ENCODE results near the gene TBCCD1. TPM values are rescaled to one million over a fixed set of nuclear protein-coding genes. Genes with fewer than 3 reads are reported as not detected.

TBCCD1 gene
- total RNA-seq, 1 donor from 2014 or later, result 19.5 TPM

- H3K4me3 Mint-ChIP-seq (ENCODE audit: unreplicated experiment), result no peak overlapping the region
- no peak overlapping the region for H3K27ac Mint-ChIP-seq (ENCODE audit: unreplicated experiment)
- no peak for DNase-seq (ENCODE audit: low spot score)
- H3K4me1 Mint-ChIP-seq (ENCODE audit: unreplicated experiment), result no peaks in the 10 kb centered on the region
- no peak for TF ChIP-seq CTCF (IDR thresholded peaks at IDR 0.05; ENCODE audit: unreplicated experiment)
- H3K9me3 Mint-ChIP-seq (ENCODE audit: unreplicated experiment), result no peaks in the 10 kb centered on the region
- H3K36me3 Mint-ChIP-seq (ENCODE audit: low read depth, unreplicated experiment), result peaks cover 10% of the 10 kb centered on the region
- H3K27me3 Mint-ChIP-seq (ENCODE audit: unreplicated experiment), result peaks cover 2% of the 10 kb centered on the region
Measured at GRCh38 chr3:186552408-186553031, 14.6 kb downstream of the TBCCD1 start.

GRCh38 chr3:186551387-186551786, 15.8 kb downstream of the TBCCD1 start:
- Mint-ChIP-seq H3K9me3 (ENCODE audit: unreplicated experiment) (no peaks in the 10 kb centered on the region), H3K27me3 (ENCODE audit: unreplicated experiment) (peaks cover 2% of the 10 kb centered on the region), H3K27ac (ENCODE audit: unreplicated experiment) (no peak overlapping the region), H3K4me3 (ENCODE audit: unreplicated experiment) (no peak overlapping the region), H3K4me1 (ENCODE audit: unreplicated experiment) (no peaks in the 10 kb centered on the region), H3K36me3 (ENCODE audit: low read depth, unreplicated experiment) (peaks cover 10% of the 10 kb centered on the region)
- TF ChIP-seq CTCF (IDR thresholded peaks at IDR 0.05; ENCODE audit: unreplicated experiment), result no peak
- DNase-seq (ENCODE audit: low spot score), result no peak

GRCh38 chr3:186549497-186549896, 17.6 kb downstream of the TBCCD1 start:
- Mint-ChIP-seq H3K27ac (ENCODE audit: unreplicated experiment) (no peak overlapping the region), H3K4me1 (ENCODE audit: unreplicated experiment) (no peaks in the 10 kb centered on the region), H3K27me3 (ENCODE audit: unreplicated experiment) (peaks cover 2% of the 10 kb centered on the region), H3K9me3 (ENCODE audit: unreplicated experiment) (no peaks in the 10 kb centered on the region), H3K36me3 (ENCODE audit: low read depth, unreplicated experiment) (peaks cover 5% of the 10 kb centered on the region), H3K4me3 (ENCODE audit: unreplicated experiment) (no peak overlapping the region)
- no peak for TF ChIP-seq CTCF (IDR thresholded peaks at IDR 0.05; ENCODE audit: unreplicated experiment)
- no peak for DNase-seq (ENCODE audit: low spot score)

GRCh38 chr3:186544281-186544680, 22.9 kb downstream of the TBCCD1 start, which contains the start of gene CRYGS:
Gene CRYGS (minus strand): TSS chr3:186544380. CDS start chr3:186544326, 54 bp downstream.
- Mint-ChIP-seq H3K4me3 (ENCODE audit: unreplicated experiment) (no peak within 1 kb of the TSS), H3K27ac (ENCODE audit: unreplicated experiment) (no peak within 1 kb of the TSS), H3K36me3 (ENCODE audit: low read depth, unreplicated experiment) (no peaks in the 10 kb centered on the region), H3K9me3 (ENCODE audit: unreplicated experiment) (no peaks in the 10 kb centered on the region), H3K27me3 (ENCODE audit: unreplicated experiment) (no peaks in the 10 kb centered on the region), H3K4me1 (ENCODE audit: unreplicated experiment) (peaks cover 9% of the 10 kb centered on the region)
- DNase-seq (ENCODE audit: low spot score), result no peak
- no peak for TF ChIP-seq CTCF (IDR thresholded peaks at IDR 0.05; ENCODE audit: unreplicated experiment)

GRCh38 chr3:186540835-186541226, 26.3 kb downstream of the TBCCD1 start:
- no peak overlapping the region for H3K27ac Mint-ChIP-seq (ENCODE audit: unreplicated experiment)
- no peaks in the 10 kb centered on the region for H3K9me3 Mint-ChIP-seq (ENCODE audit: unreplicated experiment)
- H3K36me3 Mint-ChIP-seq (ENCODE audit: low read depth, unreplicated experiment), result no peaks in the 10 kb centered on the region
- peak; percentile 26 for TF ChIP-seq CTCF (IDR thresholded peaks at IDR 0.05; ENCODE audit: unreplicated experiment)
- H3K27me3 Mint-ChIP-seq (ENCODE audit: unreplicated experiment), result no peaks in the 10 kb centered on the region
- no peak for DNase-seq (ENCODE audit: low spot score)
- no peak overlapping the region for H3K4me3 Mint-ChIP-seq (ENCODE audit: unreplicated experiment)
- H3K4me1 Mint-ChIP-seq (ENCODE audit: unreplicated experiment), result peaks cover 9% of the 10 kb centered on the region

Data from endothelial cell (in vitro differentiated cells).